Neural cell (in vitro differentiated cells): Measurements from ENCODE around the gene NBEAL1. TPM values are rescaled to one million over a fixed set of nuclear protein-coding genes. Genes with fewer than 3 reads are reported as not detected.
"Not testable (repeated sequence)": the region's sequence is repeated elsewhere in the genome, so short reads cannot be mapped to it uniquely, and the experiment has no call there.

Experiments
- H2AFZ ChIP-seq: fragments of 200-600, 300-800 bp; sonication (generic), shearing (Covaris generic); 2 replicates; pipeline ENCODE4 v1.6.0; 2014; ENCODE audit warnings: low read depth, mild to moderate bottlenecking, antibody characterized with exemption, low read length, moderate library complexity
- H3F3A ChIP-seq: fragments of 200-600 bp; shearing (Covaris generic); 2 replicates; pipeline ENCODE4 v1.6.1; 2016; ENCODE audit warnings: mild to moderate bottlenecking, moderate library complexity, mixed read lengths, antibody characterized with exemption, low read length; ENCODE audit not compliant: insufficient read depth, poor library complexity, severe bottlenecking
- H3K27ac ChIP-seq: fragments of 200-600, 300-800 bp; sonication (generic), shearing (Covaris generic); 2 replicates; pipeline ENCODE4 v1.5.1; 2014; ENCODE audit warnings: mild to moderate bottlenecking, low read length, moderate library complexity
- H3K27me3 ChIP-seq: fragments of 300-800, 200-600 bp; sonication (generic), shearing (Covaris generic); 2 replicates; pipeline ENCODE4 v1.6.0; 2014; ENCODE audit warnings: mild to moderate bottlenecking, low read depth, low read length, moderate library complexity; ENCODE audit not compliant: insufficient read depth
- H3K36me3 ChIP-seq: fragments of 300-800, 200-600 bp; sonication (generic), shearing (Covaris generic); 2 replicates; pipeline ENCODE4 v1.5.1; 2014; ENCODE audit warnings: mild to moderate bottlenecking, antibody characterized with exemption, low read length, moderate library complexity; ENCODE audit not compliant: insufficient read depth
- H3K4me2 ChIP-seq: fragments of 300-800, 200-600 bp; sonication (generic), shearing (Covaris generic); 2 replicates; pipeline ENCODE4 v1.6.0; 2014; ENCODE audit warnings: mild to moderate bottlenecking, low read length
- H3K4me3 ChIP-seq: fragments of 300-800, 200-600 bp; sonication (generic), shearing (Covaris generic); 2 replicates; pipeline ENCODE4 v1.5.1; 2014; ENCODE audit warnings: mild to moderate bottlenecking, low read length, moderate library complexity
- H3K79me2 ChIP-seq: fragments of 200-600 bp; shearing (Covaris generic); replicated peaks from 2 replicates; pipeline ENCODE4 v1.6.0; 2014; ENCODE audit warnings: mild to moderate bottlenecking, low read length, moderate library complexity; ENCODE audit not compliant: insufficient read depth
- H3K9ac ChIP-seq: fragments of 300-800, 200-600 bp; sonication (generic), shearing (Covaris generic); 2 replicates; pipeline ENCODE4 v1.6.1; 2016; ENCODE audit warnings: mild to moderate bottlenecking, low read length, mixed read lengths
- H3K9me2 ChIP-seq: fragments of 200-600 bp; shearing (Covaris generic); 2 replicates; pipeline ENCODE4 v1.6.1; 2016; ENCODE audit warnings: mild to moderate bottlenecking, low read length, mixed read lengths; ENCODE audit not compliant: insufficient read depth
- H3K9me3 ChIP-seq: fragments of 200-600, 300-800 bp; sonication (generic), shearing (Covaris generic); 2 replicates; pipeline ENCODE4 v1.6.1; 2016; ENCODE audit warnings: mild to moderate bottlenecking, mixed run types, low read length, moderate library complexity, mixed read lengths
- H4K20me1 ChIP-seq: fragments of 200-600 bp; shearing (Covaris generic); 2 replicates; pipeline ENCODE4 v1.6.1; 2016; ENCODE audit warnings: mild to moderate bottlenecking, mixed run types; ENCODE audit not compliant: insufficient read depth
- EP300 ChIP-seq: fragments of 450-650 bp; conservative IDR thresholded peaks from 2 replicates; pipeline ENCODE4 v1.6.1; 2014; ENCODE audit warnings: antibody characterized with exemption, mild to moderate bottlenecking, moderate library complexity; ENCODE audit not compliant: poor library complexity, severe bottlenecking
- EZH2 ChIP-seq: fragments of 200-600, 300-800 bp; shearing (Covaris generic), sonication (generic); IDR thresholded peaks from 2 replicates; pipeline ENCODE4 v1.6.1; 2014; ENCODE audit warnings: antibody characterized with exemption, low read length, borderline replicate concordance, mild to moderate bottlenecking; ENCODE audit not compliant: insufficient read depth, poor library complexity, severe bottlenecking
- MXI1 ChIP-seq: fragments of 450-650 bp; conservative IDR thresholded peaks from 2 replicates; pipeline ENCODE4 v1.6.1; 2014; ENCODE audit warnings: antibody characterized with exemption, mild to moderate bottlenecking; ENCODE audit not compliant: poor library complexity, severe bottlenecking
- POLR2AphosphoS5 ChIP-seq: IDR thresholded peaks from 2 replicates; pipeline ENCODE4 v1.6.1; 2012
- RAD21 ChIP-seq: fragments of 450-650 bp; conservative IDR thresholded peaks from 2 replicates; pipeline ENCODE4 v1.6.1; 2014; ENCODE audit warnings: antibody characterized with exemption, mild to moderate bottlenecking, moderate library complexity
- REST ChIP-seq: IDR thresholded peaks from 2 replicates; pipeline ENCODE4 v1.6.1; 2012; ENCODE audit warnings: borderline replicate concordance
- SMC3 ChIP-seq: fragments of 450-650 bp; conservative IDR thresholded peaks from 2 replicates; pipeline ENCODE4 v1.6.1; 2014; ENCODE audit warnings: antibody characterized with exemption, mild to moderate bottlenecking, moderate library complexity; ENCODE audit not compliant: poor library complexity
- TAF1 ChIP-seq: IDR thresholded peaks from 2 replicates; pipeline ENCODE4 v1.6.1; 2012; ENCODE audit warnings: low read depth
- polyA plus RNA-seq: library from polyadenylated mRNA; depleted of rRNA; stranded (reverse); fragments of >200 nt; gene quantifications from 2 replicates; pipeline ENCODE4 v1.2.3, GENCODE V29; 2014
- TF ChIP-seq, protein P1 (sequence below): fragments of 450-650 bp; IDR thresholded peaks from 2 replicates; pipeline ENCODE4 v1.5.1; 2014; ENCODE audit warnings: antibody characterized with exemption, mild to moderate bottlenecking, moderate library complexity; ENCODE audit not compliant: poor library complexity, severe bottlenecking

Gene NBEAL1
- polyA plus RNA-seq, 1 donor from 2014 or later, result 7.9 TPM

- Histone ChIP-seq H3F3A (no peaks in the 10 kb centered on the region), H3K9ac (no peak overlapping the region), H3K4me3 (no peak overlapping the region), H2AFZ (no peak overlapping the region), H3K27me3 (no peaks in the 10 kb centered on the region), H3K79me2 (no peaks in the 10 kb centered on the region), H3K4me2 (no peak overlapping the region), H4K20me1 (no peaks in the 10 kb centered on the region), H3K36me3 (no peaks in the 10 kb centered on the region), H3K27ac (no peak overlapping the region), H3K9me2 (no peaks in the 10 kb centered on the region), H3K9me3 (no peaks in the 10 kb centered on the region)
- TF ChIP-seq RAD21 (no peak), POLR2AphosphoS5 (no peak), EZH2 (no peak), TAF1 (no peak), REST (no peak), MXI1 (no peak), SMC3 (no peak), EP300 (no peak)
- TF ChIP-seq, protein P1, sequence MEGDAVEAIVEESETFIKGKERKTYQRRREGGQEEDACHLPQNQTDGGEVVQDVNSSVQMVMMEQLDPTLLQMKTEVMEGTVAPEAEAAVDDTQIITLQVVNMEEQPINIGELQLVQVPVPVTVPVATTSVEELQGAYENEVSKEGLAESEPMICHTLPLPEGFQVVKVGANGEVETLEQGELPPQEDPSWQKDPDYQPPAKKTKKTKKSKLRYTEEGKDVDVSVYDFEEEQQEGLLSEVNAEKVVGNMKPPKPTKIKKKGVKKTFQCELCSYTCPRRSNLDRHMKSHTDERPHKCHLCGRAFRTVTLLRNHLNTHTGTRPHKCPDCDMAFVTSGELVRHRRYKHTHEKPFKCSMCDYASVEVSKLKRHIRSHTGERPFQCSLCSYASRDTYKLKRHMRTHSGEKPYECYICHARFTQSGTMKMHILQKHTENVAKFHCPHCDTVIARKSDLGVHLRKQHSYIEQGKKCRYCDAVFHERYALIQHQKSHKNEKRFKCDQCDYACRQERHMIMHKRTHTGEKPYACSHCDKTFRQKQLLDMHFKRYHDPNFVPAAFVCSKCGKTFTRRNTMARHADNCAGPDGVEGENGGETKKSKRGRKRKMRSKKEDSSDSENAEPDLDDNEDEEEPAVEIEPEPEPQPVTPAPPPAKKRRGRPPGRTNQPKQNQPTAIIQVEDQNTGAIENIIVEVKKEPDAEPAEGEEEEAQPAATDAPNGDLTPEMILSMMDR, result no peak
Observed at GRCh38 chr2:203155406-203155805, 140.7 kb downstream of the NBEAL1 start.

- not testable (repeated sequence) for H3K79me2 ChIP-seq, H4K20me1 ChIP-seq, H3K4me2 ChIP-seq, H3F3A ChIP-seq, H2AFZ ChIP-seq, H3K27ac ChIP-seq, H3K9me2 ChIP-seq, H3K36me3 ChIP-seq, H3K4me3 ChIP-seq, H3K9ac ChIP-seq, H3K9me3 ChIP-seq, H3K27me3 ChIP-seq
Observed at GRCh38 chr2:203162722-203163121, 148.0 kb downstream of the NBEAL1 start.

DNA sequence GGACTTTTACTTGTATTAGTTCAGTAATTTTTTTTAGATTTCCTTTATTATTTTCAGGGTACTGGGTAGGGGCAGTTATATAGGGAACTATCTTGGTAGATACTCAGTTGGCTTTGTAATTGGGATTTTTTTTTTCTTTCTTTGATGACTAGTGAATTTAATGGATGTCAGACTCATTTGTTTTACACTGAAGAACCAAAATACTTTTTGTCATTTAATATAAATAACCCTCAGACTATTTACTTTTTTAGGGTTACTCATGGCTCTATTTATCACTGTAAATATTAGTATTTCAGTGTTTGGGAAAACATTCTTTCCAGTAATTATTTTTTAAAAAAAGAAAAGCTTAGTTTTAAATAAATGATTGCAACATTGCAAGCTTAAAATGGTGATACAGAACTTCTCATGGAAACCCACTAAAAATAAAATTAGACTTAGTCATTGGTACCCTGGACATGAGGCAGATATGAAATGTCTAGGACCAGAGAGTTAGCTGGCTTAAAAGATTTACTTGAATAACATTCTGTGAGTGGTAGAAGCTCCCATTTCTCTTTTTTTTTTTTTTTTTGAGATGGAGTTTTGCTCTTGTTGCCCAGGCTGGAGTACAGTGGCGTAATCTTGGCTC, 149.7 kb downstream of the NBEAL1 start:
- TF ChIP-seq RAD21 (no peak), POLR2AphosphoS5 (no peak), REST (no peak), MXI1 (no peak), EP300 (no peak)
- TF ChIP-seq, protein P1, result no peak
- no peaks in the 10 kb centered on the region for H3K36me3 ChIP-seq
- H3K4me2 ChIP-seq, result no peak overlapping the region

More for the DNA sequence above, 149.7 kb downstream of the NBEAL1 start:
- Histone ChIP-seq H3K9me3 (no peaks in the 10 kb centered on the region), H3K27ac (no peak overlapping the region), H3K79me2 (no peaks in the 10 kb centered on the region), H3K9ac (no peak overlapping the region), H3F3A (no peaks in the 10 kb centered on the region), H3K9me2 (no peaks in the 10 kb centered on the region), H3K4me3 (no peak overlapping the region), H3K27me3 (no peaks in the 10 kb centered on the region), H2AFZ (no peak overlapping the region), H4K20me1 (no peaks in the 10 kb centered on the region)
